HUES6 (cell line): ENCODE data around the gene ARHGEF17.
A peak's percentile ranks its signal among the peaks of the same experiment; 100 is the strongest.

Experiments
- H3K27ac ChIP-seq: 2 replicates; pipeline ENCODE4 v1.7.0; 2013; ENCODE audit warnings: low read depth, mild to moderate bottlenecking, low read length, inconsistent platforms
- H3K27me3 ChIP-seq: 2 replicates; pipeline ENCODE4 v1.6.1; 2013; ENCODE audit warnings: low read length; ENCODE audit not compliant: control insufficient read depth, insufficient read depth
- H3K36me3 ChIP-seq: 2 replicates; pipeline ENCODE4 v1.6.1; 2013; ENCODE audit warnings: low read length; ENCODE audit not compliant: control insufficient read depth, insufficient read depth
- H3K4me1 ChIP-seq: 2 replicates; pipeline ENCODE4 v1.6.1; 2013; ENCODE audit warnings: low read length; ENCODE audit not compliant: control insufficient read depth, insufficient read depth
- H3K4me3 ChIP-seq: 2 replicates; pipeline ENCODE4 v1.5.1; 2013; ENCODE audit warnings: low read depth, low read length
- H3K9ac ChIP-seq: one replicate; pipeline ENCODE4 v1.6.1; 2013; ENCODE audit warnings: mild to moderate bottlenecking, low read length
- H3K9me3 ChIP-seq: 2 replicates; pipeline ENCODE4 v1.6.1; 2013; ENCODE audit warnings: low read depth, low read length; ENCODE audit not compliant: control insufficient read depth, insufficient read depth

ARHGEF17 gene

GRCh38 chr11:73363147-73363546 lies 55.1 kb downstream of the ARHGEF17 start:
- no peak overlapping the region for H3K9ac ChIP-seq
- H3K27me3 ChIP-seq, result peaks cover 7% of the 10 kb centered on the region
- peaks cover 26% of the 10 kb centered on the region; the same call in 1 of the 2 replicates for H3K36me3 ChIP-seq
- H3K27ac ChIP-seq, result no peak overlapping the region
- no peak overlapping the region for H3K4me3 ChIP-seq
- 0 out of 2 replicates have a peak, but pooled peaks cover 4% of the 10 kb centered on the region for H3K4me1 ChIP-seq
- H3K9me3 ChIP-seq, result no peaks in the 10 kb centered on the region

DNA sequence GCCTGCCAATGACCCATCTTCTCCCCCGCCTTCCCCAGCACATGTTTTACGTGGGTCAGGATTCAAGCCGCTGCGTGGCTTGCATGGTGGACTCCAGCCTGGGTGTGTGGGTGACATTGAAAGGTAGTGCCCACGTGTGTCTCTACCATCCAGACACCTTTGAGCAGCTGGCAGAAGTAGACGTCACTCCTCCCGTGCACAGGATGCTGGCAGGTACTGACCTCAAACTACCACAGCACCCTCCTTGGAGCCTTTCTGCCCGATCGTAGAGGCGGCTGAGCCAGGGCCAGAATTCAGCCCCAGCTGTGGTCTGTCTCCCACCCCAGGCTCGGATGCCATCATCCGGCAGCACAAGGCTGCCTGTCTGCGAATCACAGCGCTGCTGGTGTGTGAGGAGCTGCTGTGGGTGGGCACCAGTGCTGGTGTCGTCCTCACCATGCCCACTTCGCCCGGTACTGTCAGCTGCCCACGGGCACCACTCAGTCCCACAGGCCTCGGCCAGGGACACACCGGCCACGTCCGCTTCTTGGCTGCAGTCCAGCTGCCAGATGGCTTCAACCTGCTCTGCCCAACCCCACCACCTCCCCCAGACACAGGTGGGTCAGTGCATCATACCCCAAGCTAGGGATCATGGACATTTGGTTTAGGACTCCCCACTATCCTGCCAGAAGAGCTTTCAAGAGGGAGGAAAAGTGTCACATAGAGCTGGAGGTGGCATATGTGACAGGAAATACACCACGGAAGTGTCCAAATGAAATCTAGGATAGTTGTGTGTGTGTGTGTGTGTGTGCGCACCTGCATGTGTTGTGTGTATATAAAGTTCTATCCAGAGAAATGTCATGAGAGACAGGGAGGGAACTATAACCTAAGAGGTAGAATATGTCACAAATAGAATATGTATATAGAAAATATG lies 57.5 kb downstream of the ARHGEF17 start:
- Histone ChIP-seq H3K36me3 (peaks cover 23% of the 10 kb centered on the region; the same call in 1 of the 2 replicates), H3K4me3 (no peak overlapping the region), H3K27me3 (peaks cover 7% of the 10 kb centered on the region), H3K27ac (no peak overlapping the region), H3K4me1 (0 out of 2 replicates have a peak, but pooled peaks cover 4% of the 10 kb centered on the region), H3K9me3 (no peaks in the 10 kb centered on the region), H3K9ac (no peak overlapping the region)

DNA sequence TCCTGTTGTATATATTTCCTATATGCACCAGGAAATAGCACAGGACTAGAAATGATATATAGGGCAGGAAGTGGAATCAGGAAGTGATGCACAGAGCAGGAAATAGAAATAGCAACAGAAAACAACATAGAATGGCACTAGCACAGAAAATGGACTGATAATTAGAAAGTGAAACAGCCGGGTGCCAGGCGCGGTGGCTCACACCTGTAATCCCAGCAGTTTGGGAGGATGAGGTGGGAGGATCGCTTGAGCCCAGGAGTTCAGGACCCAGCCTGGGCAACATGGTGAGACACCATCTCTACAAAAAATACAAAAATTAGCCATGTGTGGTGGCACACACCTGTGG lies 58.2 kb downstream of the ARHGEF17 start:
- peaks cover 7% of the 10 kb centered on the region for H3K27me3 ChIP-seq
- H3K9ac ChIP-seq, result no peak overlapping the region
- H3K4me3 ChIP-seq, result no peak overlapping the region
- peaks cover 20% of the 10 kb centered on the region; the same call in 1 of the 2 replicates for H3K36me3 ChIP-seq
- H3K9me3 ChIP-seq, result no peaks in the 10 kb centered on the region
- 0 out of 2 replicates have a peak, but pooled peaks cover 4% of the 10 kb centered on the region for H3K4me1 ChIP-seq
- H3K27ac ChIP-seq, result no peak overlapping the region

DNA sequence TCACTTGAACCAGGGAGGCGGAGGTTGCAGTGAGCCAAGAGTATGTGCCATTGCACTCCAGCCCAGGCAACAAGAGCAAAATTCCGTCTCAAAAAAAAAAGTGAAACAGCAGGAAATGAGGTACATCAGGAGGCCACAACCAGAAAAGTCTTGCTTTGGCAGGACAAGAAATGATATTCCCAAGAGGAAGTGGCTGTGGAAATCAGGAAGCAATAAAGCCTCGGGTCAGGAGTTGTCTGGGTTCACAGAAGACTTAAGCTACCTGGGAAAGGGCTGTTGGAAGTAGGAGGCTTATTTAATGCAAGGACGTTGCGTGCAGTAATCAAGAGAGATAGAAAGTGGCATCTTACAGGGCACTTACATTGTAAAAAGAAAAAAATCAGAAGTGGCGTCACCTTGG lies 58.9 kb downstream of the ARHGEF17 start:
- Histone ChIP-seq H3K4me3 (no peak overlapping the region), H3K9ac (no peak overlapping the region), H3K4me1 (0 out of 2 replicates have a peak, but pooled peaks cover 4% of the 10 kb centered on the region), H3K36me3 (peaks cover 17% of the 10 kb centered on the region; the same call in 1 of the 2 replicates), H3K9me3 (no peaks in the 10 kb centered on the region), H3K27me3 (peaks cover 7% of the 10 kb centered on the region), H3K27ac (no peak overlapping the region)

DNA sequence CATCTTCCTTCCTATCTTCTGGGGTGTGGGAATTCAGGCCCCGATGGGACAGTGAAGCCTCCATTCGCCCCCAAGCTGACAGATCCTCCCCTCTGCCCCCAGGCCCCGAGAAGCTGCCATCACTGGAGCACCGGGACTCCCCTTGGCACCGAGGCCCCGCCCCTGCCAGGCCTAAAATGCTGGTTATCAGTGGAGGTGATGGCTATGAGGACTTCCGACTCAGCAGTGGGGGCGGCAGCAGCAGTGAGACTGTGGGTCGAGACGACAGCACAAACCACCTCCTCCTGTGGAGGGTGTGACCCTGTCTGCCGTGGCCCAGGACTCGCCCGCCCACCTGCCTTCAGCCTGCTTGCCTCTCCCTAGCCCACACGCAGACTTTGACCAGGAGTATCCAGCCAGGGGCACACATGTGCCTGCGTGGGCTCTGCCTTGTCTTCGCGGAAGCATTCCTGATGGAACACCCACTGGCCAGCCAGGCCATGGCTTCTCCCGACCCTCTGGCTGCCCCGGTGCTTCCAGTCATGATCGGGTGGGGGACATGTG lies 59.5 kb downstream of the ARHGEF17 start:
- 0 out of 2 replicates have a peak, but pooled peaks cover 1% of the 10 kb centered on the region for H3K4me1 ChIP-seq
- peaks cover 17% of the 10 kb centered on the region; the same call in 1 of the 2 replicates for H3K36me3 ChIP-seq
- no peak overlapping the region for H3K27ac ChIP-seq
- H3K4me3 ChIP-seq, result no peak overlapping the region
- H3K9me3 ChIP-seq, result no peaks in the 10 kb centered on the region
- peaks cover 6% of the 10 kb centered on the region for H3K27me3 ChIP-seq
- H3K9ac ChIP-seq, result no peak overlapping the region

GRCh38 chr11:73372375-73372993 lies 64.4 kb downstream of the ARHGEF17 start:
- H3K4me1 ChIP-seq, result peaks cover 11% of the 10 kb centered on the region
- H3K9me3 ChIP-seq, result no peaks in the 10 kb centered on the region
- no peak overlapping the region for H3K9ac ChIP-seq
- no peak overlapping the region for H3K4me3 ChIP-seq
- H3K36me3 ChIP-seq, result no peaks in the 10 kb centered on the region; the same call in 1 of the 2 replicates
- H3K27me3 ChIP-seq, result peaks cover 8% of the 10 kb centered on the region
- no peak overlapping the region for H3K27ac ChIP-seq

GRCh38 chr11:73374151-73374550 lies 66.1 kb downstream of the ARHGEF17 start:
- Histone ChIP-seq H3K27ac (no peak overlapping the region), H3K9me3 (no peaks in the 10 kb centered on the region), H3K27me3 (peaks cover 8% of the 10 kb centered on the region), H3K9ac (no peak overlapping the region), H3K4me1 (peaks cover 16% of the 10 kb centered on the region), H3K36me3 (no peaks in the 10 kb centered on the region), H3K4me3 (no peak overlapping the region)

GRCh38 chr11:73375830-73376159 lies 67.7 kb downstream of the ARHGEF17 start:
- Histone ChIP-seq H3K27ac (no peak overlapping the region), H3K36me3 (no peaks in the 10 kb centered on the region), H3K9me3 (no peaks in the 10 kb centered on the region), H3K4me1 (peaks cover 16% of the 10 kb centered on the region), H3K27me3 (peaks cover 8% of the 10 kb centered on the region), H3K9ac (no peak overlapping the region), H3K4me3 (peak overlapping the region; percentile 94)

DNA sequence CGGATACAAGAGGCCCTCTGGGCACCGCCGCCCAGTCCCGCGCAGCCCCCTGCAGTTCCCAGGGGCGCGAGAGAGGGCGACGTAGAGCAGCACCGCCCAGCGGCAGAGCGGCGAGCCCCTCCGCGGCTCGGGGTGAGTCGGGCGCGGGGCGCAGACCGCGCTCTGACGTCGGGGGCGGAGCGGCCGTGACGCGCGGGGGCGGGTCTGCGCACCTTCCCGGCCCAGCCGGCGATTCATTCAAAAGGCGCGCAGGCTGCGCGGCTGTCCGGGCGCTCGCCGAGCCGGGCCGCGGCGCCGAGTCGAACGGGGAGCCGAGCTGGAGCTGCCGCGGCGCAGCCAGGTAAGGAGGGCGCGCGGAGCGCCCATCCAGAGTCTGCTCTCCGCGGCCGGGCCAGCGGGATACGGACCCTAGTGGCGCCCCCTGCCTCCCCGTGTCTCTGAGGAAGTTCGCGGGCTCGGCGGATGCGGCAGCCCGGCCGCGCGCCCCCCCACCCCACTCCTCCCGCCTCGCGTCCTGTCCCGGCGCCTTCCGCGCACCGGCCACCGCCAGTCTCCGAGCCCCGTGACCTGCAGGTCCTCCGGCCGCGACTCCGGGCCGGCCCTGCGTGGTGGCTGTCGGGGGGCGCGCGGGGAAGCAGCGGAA lies 68.2 kb downstream of the ARHGEF17 start, which contains the start of gene RELT:
TSS of gene RELT (plus strand) at position 240 of the 643 bp plus-strand sequence. CDS start 12,738 bp downstream, outside the sequence.
- Histone ChIP-seq H3K9me3 (no peaks in the 10 kb centered on the region), H3K4me1 (peaks cover 16% of the 10 kb centered on the region), H3K36me3 (no peaks in the 10 kb centered on the region), H3K4me3 (peak within 1 kb of the TSS; percentile 94), H3K27ac (peak within 1 kb of the TSS; percentile 24; the same call in 1 of the 2 replicates), H3K9ac (peak within 1 kb of the TSS; percentile 72), H3K27me3 (peaks cover 8% of the 10 kb centered on the region)

DNA sequence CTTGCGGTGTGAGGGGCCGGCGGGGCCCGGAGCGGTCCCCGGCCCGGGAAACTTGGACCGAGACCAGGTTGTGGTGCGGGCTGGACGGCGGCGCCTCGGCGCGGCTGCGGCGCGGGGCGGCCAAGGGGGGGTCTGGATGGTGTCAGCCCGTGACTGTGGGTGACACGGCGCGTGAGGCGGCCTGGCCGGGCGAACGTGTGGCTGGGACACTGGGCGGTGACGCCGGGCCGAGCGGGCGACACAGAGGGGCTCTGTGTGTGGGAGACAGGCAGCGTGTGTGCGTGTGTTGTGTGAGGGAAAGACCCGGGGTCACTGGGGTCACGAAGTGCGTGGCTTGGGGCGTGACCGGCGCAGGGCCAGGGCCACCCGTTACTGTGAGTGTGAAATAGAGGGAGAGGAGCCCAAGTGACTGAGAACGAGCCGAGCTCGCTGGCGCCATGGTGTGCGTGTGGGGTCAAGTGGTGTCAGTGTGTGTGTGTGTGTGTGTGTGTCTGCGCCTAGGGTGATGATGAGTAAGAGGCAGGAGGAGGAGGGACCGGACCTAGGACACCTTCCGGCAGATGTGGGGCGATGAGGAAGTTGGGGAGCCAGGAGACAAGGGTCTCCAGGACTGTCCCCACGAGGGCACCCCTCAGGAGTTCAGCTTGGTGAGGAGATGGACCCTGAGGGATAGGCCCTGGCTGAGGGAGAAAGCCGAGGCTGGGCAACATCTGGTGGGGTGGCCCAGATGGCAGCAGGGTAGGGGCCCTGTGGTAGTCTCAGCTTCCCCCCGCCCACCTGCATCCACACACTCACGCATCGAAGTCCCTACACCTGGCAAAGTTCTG lies 68.9 kb downstream of the ARHGEF17 start:
- H3K9ac ChIP-seq, result peak overlapping the region; percentile 72
- H3K27me3 ChIP-seq, result peaks cover 8% of the 10 kb centered on the region
- no peaks in the 10 kb centered on the region for H3K36me3 ChIP-seq
- H3K9me3 ChIP-seq, result no peaks in the 10 kb centered on the region
- peak overlapping the region; percentile 24; the same call in 1 of the 2 replicates for H3K27ac ChIP-seq
- peaks cover 16% of the 10 kb centered on the region for H3K4me1 ChIP-seq
- peak overlapping the region; percentile 94 for H3K4me3 ChIP-seq
